A673 (cell line): ENCODE results near the gene SPI1.

ENCODE experiments used
- EZH2 ChIP-seq: fragments of 200-600 bp; sonication (generic); IDR thresholded peaks from 2 replicates; pipeline ENCODE4 v1.6.1; 2017; ENCODE audit warnings: borderline replicate concordance, low read depth, mild to moderate bottlenecking, mixed read lengths, antibody characterized with exemption, low read length; ENCODE audit not compliant: poor library complexity, severe bottlenecking
- TF ChIP-seq, protein P1 (sequence below): fragments of 300-800, 200-600 bp; sonication (generic); conservative IDR thresholded peaks from 2 replicates; pipeline ENCODE4 v1.5.1; 2017; ENCODE audit warnings: low read depth, mild to moderate bottlenecking, antibody characterized with exemption, low read length, moderate library complexity, mixed read lengths

DNA sequence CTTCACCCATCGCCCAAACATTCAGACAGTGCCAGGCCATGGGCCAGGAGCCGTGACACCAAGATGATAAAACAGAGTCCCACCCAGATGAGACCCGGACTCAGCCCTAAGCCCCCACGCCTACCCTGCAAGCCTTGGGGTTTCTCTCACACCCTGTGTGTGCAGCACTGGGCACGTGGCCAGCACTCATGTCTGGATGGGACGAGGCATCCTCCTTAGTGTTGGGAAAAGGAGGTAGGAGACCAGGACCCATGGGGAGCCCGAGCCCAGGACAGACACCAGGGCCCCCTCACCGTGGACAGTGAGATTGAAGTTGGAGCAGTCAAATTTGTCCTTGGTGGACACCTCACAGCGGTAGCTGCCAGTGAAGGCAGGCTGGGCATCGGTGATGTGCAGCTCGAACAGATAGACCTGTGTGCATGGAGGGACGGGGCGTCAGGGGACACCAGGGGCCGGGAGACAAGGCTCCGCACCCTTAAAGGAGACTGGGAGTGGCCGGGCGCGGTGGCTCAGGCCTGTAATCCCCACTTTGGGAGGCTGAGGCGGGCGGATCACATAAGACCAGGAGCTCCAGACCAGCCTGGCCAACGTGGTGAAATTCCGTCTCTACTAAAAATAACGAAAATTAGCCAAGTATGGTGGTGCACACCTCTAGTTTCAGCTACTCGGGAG, 30.1 kb downstream of the SPI1 start:
- TF ChIP-seq, protein P1, sequence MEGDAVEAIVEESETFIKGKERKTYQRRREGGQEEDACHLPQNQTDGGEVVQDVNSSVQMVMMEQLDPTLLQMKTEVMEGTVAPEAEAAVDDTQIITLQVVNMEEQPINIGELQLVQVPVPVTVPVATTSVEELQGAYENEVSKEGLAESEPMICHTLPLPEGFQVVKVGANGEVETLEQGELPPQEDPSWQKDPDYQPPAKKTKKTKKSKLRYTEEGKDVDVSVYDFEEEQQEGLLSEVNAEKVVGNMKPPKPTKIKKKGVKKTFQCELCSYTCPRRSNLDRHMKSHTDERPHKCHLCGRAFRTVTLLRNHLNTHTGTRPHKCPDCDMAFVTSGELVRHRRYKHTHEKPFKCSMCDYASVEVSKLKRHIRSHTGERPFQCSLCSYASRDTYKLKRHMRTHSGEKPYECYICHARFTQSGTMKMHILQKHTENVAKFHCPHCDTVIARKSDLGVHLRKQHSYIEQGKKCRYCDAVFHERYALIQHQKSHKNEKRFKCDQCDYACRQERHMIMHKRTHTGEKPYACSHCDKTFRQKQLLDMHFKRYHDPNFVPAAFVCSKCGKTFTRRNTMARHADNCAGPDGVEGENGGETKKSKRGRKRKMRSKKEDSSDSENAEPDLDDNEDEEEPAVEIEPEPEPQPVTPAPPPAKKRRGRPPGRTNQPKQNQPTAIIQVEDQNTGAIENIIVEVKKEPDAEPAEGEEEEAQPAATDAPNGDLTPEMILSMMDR, result no peak
- no peak for TF ChIP-seq EZH2
